HAP-1 (cell line): ENCODE measurements around the gene STPG2.
"Not testable (repeated sequence)": the region's sequence is repeated elsewhere in the genome, so short reads cannot be mapped to it uniquely, and the experiment has no call there.

Experiments
- DNase-seq, 2 experiments: peaks; one replicate each; pipeline ENCODE4 v3.0.0-alpha.2; 2016 to 2020; ENCODE audit warnings: low spot score in 2 of 2
- H3K27me3 ChIP-seq: fragments of 250-450 bp; sonication (Bioruptor Pico); 2 replicates; pipeline ENCODE4 v1.5.1; 2020; ENCODE audit warnings: low read depth, mild to moderate bottlenecking, moderate library complexity
- H3K36me3 ChIP-seq: fragments of 250-450 bp; sonication (Bioruptor Pico); replicated peaks from 2 replicates; pipeline ENCODE4 v1.5.1; 2020; ENCODE audit warnings: mild to moderate bottlenecking
- H3K4me1 ChIP-seq: fragments of 250-450 bp; sonication (Bioruptor Pico); 2 replicates; pipeline ENCODE4 v1.5.1; 2020; ENCODE audit warnings: mild to moderate bottlenecking
- H3K4me3 ChIP-seq: fragments of 250-450 bp; sonication (Bioruptor Pico); 2 replicates; pipeline ENCODE4 v1.5.1; 2020; ENCODE audit warnings: mild to moderate bottlenecking, moderate library complexity
- H3K9me3 ChIP-seq: fragments of 250-450 bp; sonication (Bioruptor Pico); 2 replicates; pipeline ENCODE4 v1.5.1; 2020; ENCODE audit warnings: mild to moderate bottlenecking, moderate library complexity
- in situ Hi-C: fragments of 300-500 bp; cut with MboI; formaldehyde crosslinking; loops from 3 replicates; pipeline ENCODE4 v1.14.3; 2020; ENCODE audit warnings: low sequenced_read_pairs, inconsistent platforms, mixed read lengths

Gene STPG2

DNA sequence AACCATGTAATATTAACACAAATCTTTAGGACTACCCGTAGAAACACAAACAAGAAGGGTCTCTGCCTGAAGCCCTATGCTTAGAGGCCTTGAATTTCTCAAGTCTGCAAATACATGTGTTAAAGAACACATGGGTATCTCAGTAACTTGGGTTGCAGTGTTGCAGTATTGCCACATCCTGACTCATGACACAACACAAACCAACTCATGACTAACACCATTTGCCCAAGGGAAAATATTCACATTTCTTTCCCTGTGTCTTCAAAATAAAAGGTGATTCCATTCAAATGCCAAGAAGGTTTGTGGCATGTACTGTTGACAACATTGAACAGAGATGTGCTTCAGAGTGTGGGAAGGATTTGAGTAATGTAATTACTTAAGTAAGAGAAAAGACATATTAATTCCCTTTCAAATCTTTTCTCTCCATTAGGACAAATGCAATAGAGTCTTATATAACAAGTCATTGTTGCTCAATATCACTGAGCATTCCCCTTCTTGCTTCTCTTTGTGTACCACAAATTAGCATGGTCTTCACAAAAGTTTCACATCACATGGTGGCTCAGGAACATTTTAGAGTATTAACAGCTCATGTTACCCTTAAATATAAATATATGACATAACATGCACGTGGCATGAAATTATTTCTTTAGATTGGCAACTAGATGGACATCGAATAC lies 487.1 kb downstream of the STPG2 start:
- in situ Hi-C loops: no loop called here
- no peak for DNase-seq
- Histone ChIP-seq H3K27me3 (no peaks in the 10 kb centered on the region), H3K4me3 (no peak overlapping the region), H3K9me3 (no peaks in the 10 kb centered on the region), H3K4me1 (no peaks in the 10 kb centered on the region), H3K36me3 (no peaks in the 10 kb centered on the region)

- H3K4me3 ChIP-seq: no peak overlapping the region
- no peaks in the 10 kb centered on the region for H3K27me3 ChIP-seq
- H3K4me1 ChIP-seq: no peaks in the 10 kb centered on the region
- H3K36me3 ChIP-seq: no peaks in the 10 kb centered on the region
- in situ Hi-C loops: no loop called here
- no peaks in the 10 kb centered on the region for H3K9me3 ChIP-seq
- no peak for DNase-seq
Measured at GRCh38 chr4:97653701-97654100, 489.6 kb downstream of the STPG2 start.

GRCh38 chr4:97646997-97647396 lies 496.3 kb downstream of the STPG2 start:
- Histone ChIP-seq H3K9me3 (no peaks in the 10 kb centered on the region), H3K27me3 (no peaks in the 10 kb centered on the region), H3K4me3 (no peak overlapping the region), H3K4me1 (no peaks in the 10 kb centered on the region), H3K36me3 (no peaks in the 10 kb centered on the region)
- in situ Hi-C loops: no loop called here
- DNase-seq: no peak

- H3K36me3 ChIP-seq: no peaks in the 10 kb centered on the region
- H3K27me3 ChIP-seq: no peaks in the 10 kb centered on the region
- H3K4me1 ChIP-seq: no peaks in the 10 kb centered on the region
- H3K4me3 ChIP-seq: no peak overlapping the region
- DNase-seq: peak in 1 of 2 experiments; percentile 37
- H3K9me3 ChIP-seq: no peaks in the 10 kb centered on the region
- in situ Hi-C loops: no loop called here
Measured at GRCh38 chr4:97645071-97645821, 498.0 kb downstream of the STPG2 start.

GRCh38 chr4:97643179-97643578 lies 500.1 kb downstream of the STPG2 start:
- no peaks in the 10 kb centered on the region for H3K36me3 ChIP-seq
- no peak overlapping the region for H3K4me3 ChIP-seq
- no peaks in the 10 kb centered on the region for H3K4me1 ChIP-seq
- H3K27me3 ChIP-seq: no peaks in the 10 kb centered on the region
- in situ Hi-C loops: no loop called here
- DNase-seq: no peak
- H3K9me3 ChIP-seq: no peaks in the 10 kb centered on the region

GRCh38 chr4:97639961-97640360 lies 503.3 kb downstream of the STPG2 start:
- Histone ChIP-seq H3K36me3 (no peaks in the 10 kb centered on the region), H3K9me3 (no peaks in the 10 kb centered on the region), H3K4me3 (no peak overlapping the region), H3K27me3 (no peaks in the 10 kb centered on the region), H3K4me1 (no peaks in the 10 kb centered on the region)
- no peak for DNase-seq
- in situ Hi-C loops: no loop called here

- H3K9me3 ChIP-seq, H3K27me3 ChIP-seq, H3K36me3 ChIP-seq, H3K4me3 ChIP-seq, in situ Hi-C loops, DNase-seq, H3K4me1 ChIP-seq: not testable (repeated sequence)
Measured at GRCh38 chr4:97633831-97634230, 509.4 kb downstream of the STPG2 start.

DNA sequence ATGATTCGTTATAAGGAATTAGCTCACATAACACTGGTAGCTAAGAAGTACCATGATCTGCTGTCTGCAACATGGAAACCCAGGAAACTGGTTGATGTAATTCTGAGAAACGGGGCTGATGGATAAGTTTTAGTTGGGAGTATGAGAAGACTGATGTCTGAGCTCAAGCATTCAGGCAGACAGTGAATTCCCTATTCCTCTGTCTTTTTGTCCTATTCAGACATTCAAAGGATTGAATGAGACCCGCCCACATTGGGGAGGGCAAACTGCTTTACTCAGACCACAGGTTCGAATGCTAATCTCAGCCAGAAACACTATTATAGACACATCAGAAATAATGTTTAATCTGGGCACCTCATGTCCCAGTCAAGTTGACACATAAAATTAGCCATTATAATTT lies 515.5 kb downstream of the STPG2 start:
- H3K36me3 ChIP-seq: no peaks in the 10 kb centered on the region
- H3K4me1 ChIP-seq: no peaks in the 10 kb centered on the region
- no peaks in the 10 kb centered on the region for H3K27me3 ChIP-seq
- peak in 1 of 2 experiments; percentile 23 for DNase-seq
- no peak overlapping the region for H3K4me3 ChIP-seq
- in situ Hi-C loops: no loop called here
- H3K9me3 ChIP-seq: no peaks in the 10 kb centered on the region

DNA sequence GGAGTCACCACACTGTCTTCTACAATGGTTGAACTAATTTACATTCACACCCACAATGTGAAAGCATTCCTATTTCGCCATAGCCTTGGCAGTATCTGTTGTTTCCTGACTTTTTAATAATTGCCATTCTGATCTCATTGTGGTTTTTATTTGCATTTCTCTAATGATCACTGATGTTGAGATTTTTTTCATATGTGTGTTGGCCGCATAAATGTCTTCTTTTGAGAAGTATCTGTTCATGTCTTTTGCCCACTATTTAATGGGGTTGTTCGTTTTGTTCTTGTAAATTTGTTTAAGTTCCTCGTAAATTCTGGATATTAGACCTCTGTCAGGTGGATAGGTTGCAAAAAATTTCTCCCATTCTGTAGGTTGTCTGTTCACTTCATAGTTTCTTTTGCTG lies 519.1 kb downstream of the STPG2 start:
- H3K4me1 ChIP-seq: no peaks in the 10 kb centered on the region
- in situ Hi-C loops: no loop called here
- no peaks in the 10 kb centered on the region for H3K36me3 ChIP-seq
- DNase-seq: no peak
- H3K9me3 ChIP-seq: no peaks in the 10 kb centered on the region
- no peak overlapping the region for H3K4me3 ChIP-seq
- no peaks in the 10 kb centered on the region for H3K27me3 ChIP-seq

GRCh38 chr4:97605932-97606331 lies 537.3 kb downstream of the STPG2 start:
- no peak for DNase-seq
- Histone ChIP-seq H3K27me3 (no peaks in the 10 kb centered on the region), H3K36me3 (no peaks in the 10 kb centered on the region), H3K9me3 (no peaks in the 10 kb centered on the region), H3K4me3 (no peak overlapping the region), H3K4me1 (no peaks in the 10 kb centered on the region; the same call in 1 of the 2 replicates)
- in situ Hi-C loops: no loop called here

GRCh38 chr4:97593248-97593647 lies 550.0 kb downstream of the STPG2 start:
- Histone ChIP-seq H3K9me3 (no peaks in the 10 kb centered on the region), H3K36me3 (no peaks in the 10 kb centered on the region), H3K4me1 (peaks cover 16% of the 10 kb centered on the region), H3K27me3 (no peaks in the 10 kb centered on the region), H3K4me3 (no peak overlapping the region)
- in situ Hi-C loops: no loop called here
- no peak for DNase-seq

DNA sequence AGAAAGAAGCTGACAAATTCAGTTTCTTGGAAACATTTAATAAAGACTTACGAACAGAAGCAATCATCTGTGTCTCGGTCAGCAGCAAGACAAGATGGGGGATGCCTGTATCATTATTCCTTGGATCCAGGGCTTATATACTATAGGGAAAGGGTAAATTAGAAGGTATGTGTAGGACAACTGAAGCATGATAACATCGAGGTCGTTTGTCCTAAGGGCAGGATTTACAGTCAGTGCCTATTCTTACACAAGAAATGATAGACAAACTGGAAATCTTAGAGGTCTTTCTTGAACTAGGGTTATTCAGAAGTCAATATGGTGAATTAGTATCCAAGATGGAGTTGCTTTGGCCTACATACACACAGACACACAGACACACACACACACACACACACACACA lies 553.0 kb downstream of the STPG2 start:
- in situ Hi-C loops: no loop called here
- no peaks in the 10 kb centered on the region for H3K36me3 ChIP-seq
- no peak overlapping the region for H3K4me3 ChIP-seq

DNA sequence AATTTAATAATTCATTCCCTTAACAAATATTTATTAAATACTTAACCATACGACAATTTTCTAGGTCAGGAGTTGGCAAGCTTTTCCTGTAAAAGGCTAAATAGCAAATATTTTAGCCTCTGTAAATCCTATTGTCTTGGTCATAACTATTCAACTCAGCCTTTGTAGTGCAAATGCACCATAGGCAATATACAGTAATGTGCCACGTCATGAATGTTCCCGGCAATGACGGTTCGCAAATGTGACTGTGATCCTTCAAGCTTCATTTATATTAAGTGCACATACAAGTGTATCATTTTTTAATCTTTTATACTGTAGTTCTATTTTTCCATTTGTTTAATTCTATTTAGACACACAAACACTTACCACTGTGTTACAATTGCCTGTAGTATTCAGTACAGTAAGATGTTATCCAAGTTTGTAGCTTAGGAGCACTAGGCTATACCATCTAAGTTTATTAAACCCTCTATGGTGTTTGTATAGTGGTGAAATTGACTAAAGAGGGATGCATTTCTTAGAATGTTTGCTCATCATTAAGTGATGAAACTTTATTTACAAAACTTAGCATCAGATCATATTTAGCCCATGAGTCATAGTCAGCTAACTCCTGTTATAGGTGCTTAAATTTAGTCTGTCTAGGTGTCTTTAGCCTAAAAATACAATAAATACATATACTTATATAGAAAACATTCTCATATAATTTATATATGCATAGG lies 553.6 kb downstream of the STPG2 start:
- no peaks in the 10 kb centered on the region for H3K27me3 ChIP-seq
- H3K36me3 ChIP-seq: no peaks in the 10 kb centered on the region
- peak; percentile 59 to 82 for DNase-seq
- H3K9me3 ChIP-seq: no peaks in the 10 kb centered on the region
- peaks cover 16% of the 10 kb centered on the region for H3K4me1 ChIP-seq
- H3K4me3 ChIP-seq: no peak overlapping the region
- in situ Hi-C loops: no loop called here

More for the DNA sequence above, 553.0 kb downstream of the STPG2 start:
- Histone ChIP-seq H3K9me3 (no peaks in the 10 kb centered on the region), H3K4me1 (peaks cover 16% of the 10 kb centered on the region), H3K27me3 (no peaks in the 10 kb centered on the region)
- DNase-seq: no peak

GRCh38 chr4:97587912-97588311 lies 555.4 kb downstream of the STPG2 start:
- in situ Hi-C loops: no loop called here
- H3K4me1 ChIP-seq: peaks cover 16% of the 10 kb centered on the region
- H3K27me3 ChIP-seq: no peaks in the 10 kb centered on the region
- H3K4me3 ChIP-seq: no peak overlapping the region
- no peaks in the 10 kb centered on the region for H3K9me3 ChIP-seq
- DNase-seq: no peak
- H3K36me3 ChIP-seq: no peaks in the 10 kb centered on the region
